Measurements from ENCODE around the gene BUD31. TPM values are rescaled to one million over a fixed set of nuclear protein-coding genes. Genes with fewer than 3 reads are reported as not detected.

The BUD31 gene
- total and polyA plus RNA-seq, 2 of the 13 experiments (the other 11 are each of a cell fraction or from before 2014, with no cell fraction given), result 35.1 to 79.1 TPM

DNA sequence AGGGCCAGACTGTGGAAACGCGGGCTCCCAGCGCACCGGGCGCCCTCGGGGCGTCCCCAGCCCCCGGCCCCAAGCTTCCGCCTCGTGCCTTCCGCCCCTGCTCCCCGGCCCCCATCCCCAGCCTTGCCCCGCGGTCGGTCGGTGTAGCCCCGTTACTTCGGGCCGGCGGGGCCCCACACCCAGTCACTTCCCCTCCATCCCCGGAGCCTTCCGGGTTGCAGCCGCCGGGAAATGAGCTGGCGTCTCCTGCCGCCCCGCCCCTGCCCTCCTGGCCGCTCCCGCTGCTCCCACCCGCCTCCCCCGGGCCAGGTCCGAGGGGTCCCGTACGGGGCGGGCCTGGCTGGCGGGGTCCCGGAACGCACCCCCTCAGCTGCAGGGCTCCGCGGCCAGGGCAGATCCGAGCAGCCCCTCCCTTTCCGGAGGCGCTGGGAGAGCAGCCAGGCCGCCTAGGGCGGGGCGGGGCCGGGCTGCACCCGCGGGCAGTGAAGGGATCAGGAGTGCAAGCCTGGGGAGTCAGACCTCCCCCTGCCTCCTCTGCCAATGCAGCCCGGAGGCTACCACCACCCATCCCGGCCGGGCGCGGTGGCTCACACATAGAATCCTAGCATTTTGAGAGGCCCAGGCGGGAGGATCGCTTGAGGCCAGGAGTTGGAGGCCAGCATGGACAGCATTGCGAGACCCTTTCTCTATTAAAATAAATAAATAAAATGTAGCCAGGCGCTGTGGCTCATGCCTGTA lies 33.5 kb upstream of the BUD31 start (continued):
- TF ChIP-seq EED (CRISPR knock-in tag; IDR thresholded peaks at IDR 0.05), result 0 out of 2 replicates have a peak, but pooled peaks have one; percentile 20
- TF ChIP-seq SRSF9 (IDR thresholded peaks at IDR 0.05; ENCODE audit: borderline replicate concordance, insufficient read depth, low read depth, low read length, poor library complexity, severe bottlenecking), result no peak
- TF ChIP-seq GMEB1 (CRISPR knock-in tag; IDR thresholded peaks at IDR 0.05; ENCODE audit: borderline replicate concordance), result no peak
- TF ChIP-seq ETS1 (CRISPR knock-in tag; IDR thresholded peaks at IDR 0.05), result no peak
- no peak for TF ChIP-seq SKIL (CRISPR knock-in tag; IDR thresholded peaks at IDR 0.05; ENCODE audit: borderline replicate concordance)
- TF ChIP-seq ZBTB10 (CRISPR knock-in tag; IDR thresholded peaks at IDR 0.05; ENCODE audit: borderline replicate concordance), result peak; percentile 78
- TF ChIP-seq DMAP1 (CRISPR knock-in tag; IDR thresholded peaks at IDR 0.05), result peak; percentile 30; the same call in 1 of the 2 replicates
- TF ChIP-seq THAP8 (CRISPR knock-in tag; IDR thresholded peaks at IDR 0.05; ENCODE audit: borderline replicate concordance), result peak; percentile 24; the same call in 1 of the 2 replicates
- no peak for TF ChIP-seq ZNF777 (CRISPR knock-in tag; IDR thresholded peaks at IDR 0.05)
- TF ChIP-seq GPN1 (CRISPR knock-in tag; IDR thresholded peaks at IDR 0.05; ENCODE audit: borderline replicate concordance), result no peak
- TF ChIP-seq YY1 (IDR thresholded peaks at IDR 0.05; ENCODE audit: insufficient read depth, insufficient replicate concordance, low read depth, low read length), result peak; percentile 22
- peak; percentile 83 for TF ChIP-seq ZNF788 (CRISPR knock-in tag; IDR thresholded peaks at IDR 0.05; ENCODE audit: borderline replicate concordance)
- TF ChIP-seq PAXIP1 (CRISPR knock-in tag; conservative IDR thresholded peaks at IDR 0.05), result peak; percentile 49; the same call in 1 of the 2 replicates
- TF ChIP-seq PHB2 (IDR thresholded peaks at IDR 0.05; ENCODE audit: partially characterized antibody), result no peak
- TF ChIP-seq GABPB1 (CRISPR knock-in tag; IDR thresholded peaks at IDR 0.05), result peak; percentile 81; the same call in 1 of the 2 replicates

Measured in HepG2 (cell line).